HG02588 (cell line): ENCODE data around the gene UPP1.
"Not testable (repeated sequence)": the region's sequence is repeated elsewhere in the genome, so short reads cannot be mapped to it uniquely, and the experiment has no call there.

Experiments used
- ATAC-seq: cut with Tn5 transposase; IDR thresholded peaks from one replicate; pipeline ENCODE4 v1.9.1; 2021; ENCODE audit warnings: mild to moderate bottlenecking, moderate library complexity; ENCODE audit not compliant: unreplicated experiment

The UPP1 gene

GRCh38 chr7:48109848-48110663, 21.0 kb downstream of the UPP1 start:
- peak; percentile 86 for ATAC-seq

- ATAC-seq, result no peak
Measured at GRCh38 chr7:48110868-48111267, 21.8 kb downstream of the UPP1 start.

GRCh38 chr7:48111596-48111995, 22.5 kb downstream of the UPP1 start:
- ATAC-seq, result no peak

- no peak for ATAC-seq
Measured at GRCh38 chr7:48112401-48113165, 23.5 kb downstream of the UPP1 start.

GRCh38 chr7:48113275-48113674, 24.2 kb downstream of the UPP1 start:
- no peak for ATAC-seq

GRCh38 chr7:48114115-48114514, 25.1 kb downstream of the UPP1 start:
- no peak for ATAC-seq

GRCh38 chr7:48114589-48114988, 25.5 kb downstream of the UPP1 start:
- ATAC-seq, result no peak

- ATAC-seq, result no peak
Measured at GRCh38 chr7:48116043-48116442, 27.0 kb downstream of the UPP1 start.

GRCh38 chr7:48118041-48118440, 29.0 kb downstream of the UPP1 start:
- ATAC-seq, result no peak

- not testable (repeated sequence) for ATAC-seq
Measured at GRCh38 chr7:48120536-48120935, 31.5 kb downstream of the UPP1 start.

- ATAC-seq, result no peak
Measured at GRCh38 chr7:48126037-48126436, 37.0 kb downstream of the UPP1 start.

- peak; percentile 49 for ATAC-seq
Measured at GRCh38 chr7:48130658-48131108, 41.6 kb downstream of the UPP1 start.

- no peak for ATAC-seq
Measured at GRCh38 chr7:48132792-48133191, 43.7 kb downstream of the UPP1 start.

- no peak for ATAC-seq
Measured at GRCh38 chr7:48139459-48139858, 50.4 kb downstream of the UPP1 start.

GRCh38 chr7:48140001-48140681, 51.1 kb downstream of the UPP1 start:
- no peak for ATAC-seq

GRCh38 chr7:48141521-48141920, 52.5 kb downstream of the UPP1 start:
- no peak for ATAC-seq

- ATAC-seq, result no peak
Measured at GRCh38 chr7:48144291-48144768, 55.3 kb downstream of the UPP1 start.

- ATAC-seq, result no peak
Measured at GRCh38 chr7:48147078-48147591, 58.1 kb downstream of the UPP1 start.

- ATAC-seq, result not testable (repeated sequence)
Measured at GRCh38 chr7:48147690-48148089, 58.6 kb downstream of the UPP1 start.

GRCh38 chr7:48148311-48148710, 59.2 kb downstream of the UPP1 start:
- ATAC-seq, result no peak

GRCh38 chr7:48149058-48149457, 60.0 kb downstream of the UPP1 start:
- no peak for ATAC-seq
